ENCODE measurements around the gene TTC24. TPM values are rescaled to one million over a fixed set of nuclear protein-coding genes. Genes with fewer than 3 reads are reported as not detected.

Gene TTC24
- total and polyA plus RNA-seq, 2 experiments from 2014 or later, result not detected

DNA sequence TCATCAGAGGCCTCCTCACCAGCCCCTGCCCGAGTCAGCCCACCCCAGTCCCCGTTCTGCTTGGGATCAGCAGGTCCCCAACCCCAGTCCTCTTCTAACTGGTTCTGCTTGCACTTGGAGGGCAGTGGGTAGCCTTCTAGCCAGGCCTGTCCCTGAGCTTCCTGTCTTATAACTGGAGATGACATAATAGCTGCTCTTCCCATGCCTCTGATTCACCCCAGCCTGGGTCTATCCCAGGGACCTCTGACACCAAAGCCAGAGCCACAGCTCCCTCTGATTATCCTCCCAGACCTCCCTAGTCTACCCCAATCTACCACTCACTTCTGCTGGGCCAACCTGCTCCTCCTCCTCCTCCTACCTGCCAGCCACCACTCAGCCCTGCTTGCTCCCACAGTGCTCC lies 38.6 kb upstream of the TTC24 start:
- no peak overlapping the region for H3K4me3 ChIP-seq
- ATAC-seq, result no peak
- no peaks in the 10 kb centered on the region for H4K20me1 ChIP-seq (replicated peaks; ENCODE audit: insufficient read depth)
- no peak overlapping the region for H3K4me3 Mint-ChIP-seq
- no peak overlapping the region for H3K27ac Mint-ChIP-seq
- DNase-seq (ENCODE audit: low spot score), result no peak
- 0 out of 3 replicates have a peak, but pooled peaks cover 7% of the 10 kb centered on the region for H3K4me1 Mint-ChIP-seq
- peaks cover 27% of the 10 kb centered on the region for H3K36me3 ChIP-seq (ENCODE audit: insufficient read depth)
- no peak for TF ChIP-seq JUNB (IDR thresholded peaks at IDR 0.05; ENCODE audit: unreplicated experiment)
- no peak for TF ChIP-seq EZH2phosphoT487 (IDR thresholded peaks at IDR 0.05; ENCODE audit: unreplicated experiment)
- TF ChIP-seq, protein P1, sequence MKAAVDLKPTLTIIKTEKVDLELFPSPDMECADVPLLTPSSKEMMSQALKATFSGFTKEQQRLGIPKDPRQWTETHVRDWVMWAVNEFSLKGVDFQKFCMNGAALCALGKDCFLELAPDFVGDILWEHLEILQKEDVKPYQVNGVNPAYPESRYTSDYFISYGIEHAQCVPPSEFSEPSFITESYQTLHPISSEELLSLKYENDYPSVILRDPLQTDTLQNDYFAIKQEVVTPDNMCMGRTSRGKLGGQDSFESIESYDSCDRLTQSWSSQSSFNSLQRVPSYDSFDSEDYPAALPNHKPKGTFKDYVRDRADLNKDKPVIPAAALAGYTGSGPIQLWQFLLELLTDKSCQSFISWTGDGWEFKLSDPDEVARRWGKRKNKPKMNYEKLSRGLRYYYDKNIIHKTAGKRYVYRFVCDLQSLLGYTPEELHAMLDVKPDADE (IDR thresholded peaks at IDR 0.05), result no peak
- TF ChIP-seq CREB1 (CRISPR knock-in tag; IDR thresholded peaks at IDR 0.05; ENCODE audit: low read depth), result no peak
- TF ChIP-seq, protein P2, sequence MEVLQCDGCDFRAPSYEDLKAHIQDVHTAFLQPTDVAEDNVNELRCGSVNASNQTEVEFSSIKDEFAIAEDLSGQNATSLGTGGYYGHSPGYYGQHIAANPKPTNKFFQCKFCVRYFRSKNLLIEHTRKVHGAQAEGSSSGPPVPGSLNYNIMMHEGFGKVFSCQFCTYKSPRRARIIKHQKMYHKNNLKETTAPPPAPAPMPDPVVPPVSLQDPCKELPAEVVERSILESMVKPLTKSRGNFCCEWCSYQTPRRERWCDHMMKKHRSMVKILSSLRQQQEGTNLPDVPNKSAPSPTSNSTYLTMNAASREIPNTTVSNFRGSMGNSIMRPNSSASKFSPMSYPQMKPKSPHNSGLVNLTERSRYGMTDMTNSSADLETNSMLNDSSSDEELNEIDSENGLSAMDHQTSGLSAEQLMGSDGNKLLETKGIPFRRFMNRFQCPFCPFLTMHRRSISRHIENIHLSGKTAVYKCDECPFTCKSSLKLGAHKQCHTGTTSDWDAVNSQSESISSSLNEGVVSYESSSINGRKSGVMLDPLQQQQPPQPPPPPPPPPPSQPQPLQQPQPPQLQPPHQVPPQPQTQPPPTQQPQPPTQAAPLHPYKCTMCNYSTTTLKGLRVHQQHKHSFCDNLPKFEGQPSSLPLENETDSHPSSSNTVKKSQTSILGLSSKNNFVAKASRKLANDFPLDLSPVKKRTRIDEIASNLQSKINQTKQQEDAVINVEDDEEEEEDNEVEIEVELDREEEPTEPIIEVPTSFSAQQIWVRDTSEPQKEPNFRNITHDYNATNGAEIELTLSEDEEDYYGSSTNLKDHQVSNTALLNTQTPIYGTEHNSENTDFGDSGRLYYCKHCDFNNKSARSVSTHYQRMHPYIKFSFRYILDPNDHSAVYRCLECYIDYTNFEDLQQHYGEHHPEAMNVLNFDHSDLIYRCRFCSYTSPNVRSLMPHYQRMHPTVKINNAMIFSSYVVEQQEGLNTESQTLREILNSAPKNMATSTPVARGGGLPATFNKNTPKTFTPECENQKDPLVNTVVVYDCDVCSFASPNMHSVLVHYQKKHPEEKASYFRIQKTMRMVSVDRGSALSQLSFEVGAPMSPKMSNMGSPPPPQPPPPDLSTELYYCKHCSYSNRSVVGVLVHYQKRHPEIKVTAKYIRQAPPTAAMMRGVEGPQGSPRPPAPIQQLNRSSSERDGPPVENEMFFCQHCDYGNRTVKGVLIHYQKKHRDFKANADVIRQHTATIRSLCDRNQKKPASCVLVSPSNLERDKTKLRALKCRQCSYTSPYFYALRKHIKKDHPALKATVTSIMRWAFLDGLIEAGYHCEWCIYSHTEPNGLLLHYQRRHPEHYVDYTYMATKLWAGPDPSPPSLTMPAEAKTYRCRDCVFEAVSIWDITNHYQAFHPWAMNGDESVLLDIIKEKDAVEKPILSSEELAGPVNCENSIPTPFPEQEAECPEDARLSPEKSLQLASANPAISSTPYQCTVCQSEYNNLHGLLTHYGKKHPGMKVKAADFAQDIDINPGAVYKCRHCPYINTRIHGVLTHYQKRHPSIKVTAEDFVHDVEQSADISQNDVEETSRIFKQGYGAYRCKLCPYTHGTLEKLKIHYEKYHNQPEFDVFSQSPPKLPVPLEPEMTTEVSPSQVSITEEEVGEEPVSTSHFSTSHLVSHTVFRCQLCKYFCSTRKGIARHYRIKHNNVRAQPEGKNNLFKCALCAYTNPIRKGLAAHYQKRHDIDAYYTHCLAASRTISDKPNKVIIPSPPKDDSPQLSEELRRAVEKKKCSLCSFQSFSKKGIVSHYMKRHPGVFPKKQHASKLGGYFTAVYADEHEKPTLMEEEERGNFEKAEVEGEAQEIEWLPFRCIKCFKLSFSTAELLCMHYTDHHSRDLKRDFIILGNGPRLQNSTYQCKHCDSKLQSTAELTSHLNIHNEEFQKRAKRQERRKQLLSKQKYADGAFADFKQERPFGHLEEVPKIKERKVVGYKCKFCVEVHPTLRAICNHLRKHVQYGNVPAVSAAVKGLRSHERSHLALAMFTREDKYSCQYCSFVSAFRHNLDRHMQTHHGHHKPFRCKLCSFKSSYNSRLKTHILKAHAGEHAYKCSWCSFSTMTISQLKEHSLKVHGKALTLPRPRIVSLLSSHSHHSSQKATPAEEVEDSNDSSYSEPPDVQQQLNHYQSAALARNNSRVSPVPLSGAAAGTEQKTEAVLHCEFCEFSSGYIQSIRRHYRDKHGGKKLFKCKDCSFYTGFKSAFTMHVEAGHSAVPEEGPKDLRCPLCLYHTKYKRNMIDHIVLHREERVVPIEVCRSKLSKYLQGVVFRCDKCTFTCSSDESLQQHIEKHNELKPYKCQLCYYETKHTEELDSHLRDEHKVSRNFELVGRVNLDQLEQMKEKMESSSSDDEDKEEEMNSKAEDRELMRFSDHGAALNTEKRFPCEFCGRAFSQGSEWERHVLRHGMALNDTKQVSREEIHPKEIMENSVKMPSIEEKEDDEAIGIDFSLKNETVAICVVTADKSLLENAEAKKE (CRISPR knock-in tag; IDR thresholded peaks at IDR 0.05), result no peak
- TF ChIP-seq EZH2 (IDR thresholded peaks at IDR 0.05; ENCODE audit: low read depth, unreplicated experiment), result no peak
- TF ChIP-seq STAT1 (IDR thresholded peaks at IDR 0.05; ENCODE audit: unreplicated experiment), result no peak
- no peak for TF ChIP-seq ZNF331 (CRISPR knock-in tag; IDR thresholded peaks at IDR 0.05; ENCODE audit: low read depth)
- no peak for TF ChIP-seq NANOG (IDR thresholded peaks at IDR 0.05; ENCODE audit: borderline replicate concordance)
- TF ChIP-seq POLR2AphosphoS5 (IDR thresholded peaks at IDR 0.05; ENCODE audit: low read depth), result no peak
- TF ChIP-seq, protein P3, sequence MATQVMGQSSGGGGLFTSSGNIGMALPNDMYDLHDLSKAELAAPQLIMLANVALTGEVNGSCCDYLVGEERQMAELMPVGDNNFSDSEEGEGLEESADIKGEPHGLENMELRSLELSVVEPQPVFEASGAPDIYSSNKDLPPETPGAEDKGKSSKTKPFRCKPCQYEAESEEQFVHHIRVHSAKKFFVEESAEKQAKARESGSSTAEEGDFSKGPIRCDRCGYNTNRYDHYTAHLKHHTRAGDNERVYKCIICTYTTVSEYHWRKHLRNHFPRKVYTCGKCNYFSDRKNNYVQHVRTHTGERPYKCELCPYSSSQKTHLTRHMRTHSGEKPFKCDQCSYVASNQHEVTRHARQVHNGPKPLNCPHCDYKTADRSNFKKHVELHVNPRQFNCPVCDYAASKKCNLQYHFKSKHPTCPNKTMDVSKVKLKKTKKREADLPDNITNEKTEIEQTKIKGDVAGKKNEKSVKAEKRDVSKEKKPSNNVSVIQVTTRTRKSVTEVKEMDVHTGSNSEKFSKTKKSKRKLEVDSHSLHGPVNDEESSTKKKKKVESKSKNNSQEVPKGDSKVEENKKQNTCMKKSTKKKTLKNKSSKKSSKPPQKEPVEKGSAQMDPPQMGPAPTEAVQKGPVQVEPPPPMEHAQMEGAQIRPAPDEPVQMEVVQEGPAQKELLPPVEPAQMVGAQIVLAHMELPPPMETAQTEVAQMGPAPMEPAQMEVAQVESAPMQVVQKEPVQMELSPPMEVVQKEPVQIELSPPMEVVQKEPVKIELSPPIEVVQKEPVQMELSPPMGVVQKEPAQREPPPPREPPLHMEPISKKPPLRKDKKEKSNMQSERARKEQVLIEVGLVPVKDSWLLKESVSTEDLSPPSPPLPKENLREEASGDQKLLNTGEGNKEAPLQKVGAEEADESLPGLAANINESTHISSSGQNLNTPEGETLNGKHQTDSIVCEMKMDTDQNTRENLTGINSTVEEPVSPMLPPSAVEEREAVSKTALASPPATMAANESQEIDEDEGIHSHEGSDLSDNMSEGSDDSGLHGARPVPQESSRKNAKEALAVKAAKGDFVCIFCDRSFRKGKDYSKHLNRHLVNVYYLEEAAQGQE (IDR thresholded peaks at IDR 0.05; ENCODE audit: unreplicated experiment), result no peak
- no peak for TF ChIP-seq ZNF114 (CRISPR knock-in tag; IDR thresholded peaks at IDR 0.05)
- TF ChIP-seq, protein P4, sequence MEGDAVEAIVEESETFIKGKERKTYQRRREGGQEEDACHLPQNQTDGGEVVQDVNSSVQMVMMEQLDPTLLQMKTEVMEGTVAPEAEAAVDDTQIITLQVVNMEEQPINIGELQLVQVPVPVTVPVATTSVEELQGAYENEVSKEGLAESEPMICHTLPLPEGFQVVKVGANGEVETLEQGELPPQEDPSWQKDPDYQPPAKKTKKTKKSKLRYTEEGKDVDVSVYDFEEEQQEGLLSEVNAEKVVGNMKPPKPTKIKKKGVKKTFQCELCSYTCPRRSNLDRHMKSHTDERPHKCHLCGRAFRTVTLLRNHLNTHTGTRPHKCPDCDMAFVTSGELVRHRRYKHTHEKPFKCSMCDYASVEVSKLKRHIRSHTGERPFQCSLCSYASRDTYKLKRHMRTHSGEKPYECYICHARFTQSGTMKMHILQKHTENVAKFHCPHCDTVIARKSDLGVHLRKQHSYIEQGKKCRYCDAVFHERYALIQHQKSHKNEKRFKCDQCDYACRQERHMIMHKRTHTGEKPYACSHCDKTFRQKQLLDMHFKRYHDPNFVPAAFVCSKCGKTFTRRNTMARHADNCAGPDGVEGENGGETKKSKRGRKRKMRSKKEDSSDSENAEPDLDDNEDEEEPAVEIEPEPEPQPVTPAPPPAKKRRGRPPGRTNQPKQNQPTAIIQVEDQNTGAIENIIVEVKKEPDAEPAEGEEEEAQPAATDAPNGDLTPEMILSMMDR (conservative IDR thresholded peaks at IDR 0.05; ENCODE audit: low read depth in 2 of 2), result no peak
- no peak overlapping the region for H2AFZ ChIP-seq
- no peak overlapping the region for H3K4me2 ChIP-seq
- H3K4me1 ChIP-seq (ENCODE audit: insufficient read depth), result no peaks in the 10 kb centered on the region
- no peaks in the 10 kb centered on the region for H3K79me2 ChIP-seq (replicated peaks; ENCODE audit: insufficient read depth)
- no peaks in the 10 kb centered on the region for H3K9me2 ChIP-seq (ENCODE audit: insufficient read depth)
- H3K27ac ChIP-seq (ENCODE audit: low read depth), result no peak overlapping the region
- H3F3A ChIP-seq (replicated peaks; ENCODE audit: low read depth), result no peaks in the 10 kb centered on the region
- H3K27me3 Mint-ChIP-seq (ENCODE audit: insufficient read depth, low read depth, poor library complexity), result peaks cover 5% of the 10 kb centered on the region
- H3K27me3 ChIP-seq (ENCODE audit: insufficient read depth), result no peaks in the 10 kb centered on the region
- peaks cover 36% of the 10 kb centered on the region for H3K36me3 Mint-ChIP-seq (ENCODE audit: low read depth)
- H3K9me3 Mint-ChIP-seq, result no peaks in the 10 kb centered on the region
